T-cell (primary cell): ENCODE results near the gene BCORL1. TPM values are rescaled to one million over a fixed set of nuclear protein-coding genes. Genes with fewer than 3 reads are reported as not detected.

Experiments
- ATAC-seq, 4 experiments: fragments of 200-7000 bp in 3 of 4; fragments of 150-1000 bp in 1 of 4; cut with Tn5 transposase; replicated peaks in 1 of 4; 1 replicate in 3 of 4; 2 replicates in 1 of 4; pipeline ENCODE4 v1.10.0; 2021; ENCODE audit warnings: moderate library complexity in 3 of 4, mild to moderate bottlenecking in 2 of 4, moderate number of reproducible peaks in 1 of 4
- CTCF ChIA-PET, 2 donors: fragments of 300-600 bp; sonication (Branson Sonifier 250); formaldehyde crosslinking; loops; one replicate each; lab custom pipeline; 2022; ENCODE audit warnings: antibody characterized with exemption in 2 of 2; lab: Charles Lee
- POLR2A ChIA-PET, 2 donors: fragments of 300-600 bp; sonication (Branson Sonifier 250); formaldehyde crosslinking; loops; one replicate each; lab custom pipeline; 2022; ENCODE audit warnings: antibody characterized with exemption in 2 of 2; lab: Charles Lee
- DNase-seq, 35 experiments: peaks; one replicate each; pipeline versions ENCODE4 v3.0.0 to v3.0.0-alpha.2; 2013 to 2023
- H3K27ac ChIP-seq: one replicate; pipeline ENCODE4 v1.5.1; 2013; ENCODE audit warnings: low read length
- H3K27me3 ChIP-seq, 2 experiments: replicated peaks in 1 of 2; 1 replicate in 1 of 2; 2 replicates in 1 of 2; pipeline versions ENCODE4 v1.6.1 to v1.7.0; 2013; ENCODE audit warnings: low read length in 1 of 2, mixed read lengths in 1 of 2; ENCODE audit not compliant: control insufficient read depth in 2 of 2, insufficient read depth in 2 of 2; ENCODE audit errors: extremely low read depth in 1 of 2
- H3K36me3 ChIP-seq, 2 donors: 1 replicate in 1 of 2; 2 replicates in 1 of 2; pipeline versions ENCODE4 v1.6.1 to v1.7.0; 2013; ENCODE audit warnings: low read length in 1 of 2; ENCODE audit not compliant: control insufficient read depth in 2 of 2, insufficient read depth in 1 of 2; ENCODE audit errors: extremely low read depth in 1 of 2
- H3K4me1 ChIP-seq, 2 experiments: 1 replicate in 1 of 2; 2 replicates in 1 of 2; pipeline versions ENCODE4 v1.6.1 to v1.7.0; 2013; ENCODE audit warnings: low read length in 2 of 2, mixed read lengths in 1 of 2; ENCODE audit not compliant: insufficient read depth in 2 of 2, control insufficient read depth in 1 of 2; ENCODE audit errors: extremely low read depth in 1 of 2
- H3K4me3 ChIP-seq, 2 donors: 1 replicate in 1 of 2; 2 replicates in 1 of 2; pipeline versions ENCODE4 v1.5.1 to v1.7.0; 2013; ENCODE audit warnings: mild to moderate bottlenecking in 2 of 2, low read length in 1 of 2, moderate library complexity in 1 of 2; ENCODE audit not compliant: control insufficient read depth in 1 of 2; ENCODE audit errors: extremely low read depth in 1 of 2
- H3K9me3 ChIP-seq: 2 replicates; pipeline ENCODE4 v1.7.0; 2013
- H3K27ac Mint-ChIP-seq, 2 donors: one replicate each; pipeline ENCODE4 v1.8.0; 2020 to 2021; ENCODE audit warnings: mild to moderate bottlenecking in 2 of 2, mixed read lengths in 2 of 2
- H3K27me3 Mint-ChIP-seq, 2 donors: one replicate each; pipeline ENCODE4 v1.8.0; 2021 to 2022; ENCODE audit warnings: mixed read lengths in 2 of 2
- H3K36me3 Mint-ChIP-seq: one replicate; pipeline ENCODE4 v1.8.0; 2021; ENCODE audit warnings: mixed read lengths
- H3K4me1 Mint-ChIP-seq, 3 donors: one replicate each; pipeline ENCODE4 v1.8.0; 2020 to 2022; ENCODE audit warnings: mixed read lengths in 3 of 3, mild to moderate bottlenecking in 1 of 3
- H3K4me3 Mint-ChIP-seq, 3 donors: one replicate each; pipeline ENCODE4 v1.8.0; 2020 to 2022; ENCODE audit warnings: mild to moderate bottlenecking in 3 of 3, mixed read lengths in 3 of 3, moderate library complexity in 3 of 3
- H3K9me3 Mint-ChIP-seq, 3 donors: one replicate each; pipeline ENCODE4 v1.8.0; 2020 to 2022; ENCODE audit warnings: mixed read lengths in 3 of 3
- WGBS: methylation state at CpG from one replicate; pipeline ENCODE4 v1.1.5; 2013; ENCODE audit warnings: missing lambda C conversion rate; ENCODE audit not compliant: insufficient coverage; 5-methylcytosine and 5-hydroxymethylcytosine counted together
- total RNA-seq, 35 experiments: library from RNA in 6 of 35; stranded (reverse) in 6 of 35; fragments of 120-200 nt in 1 of 35; gene quantifications; one replicate each; pipeline versions ENCODE4 v1.2.1 to v1.2.4 and lab custom pipeline; 2013 to 2026

The BCORL1 gene
- total RNA-seq, 5 donors from 2014 or later (not counting 1 experiment from before 2014, with no cell fraction given), result 8.7 to 13.5 (median 12.3) TPM

DNA sequence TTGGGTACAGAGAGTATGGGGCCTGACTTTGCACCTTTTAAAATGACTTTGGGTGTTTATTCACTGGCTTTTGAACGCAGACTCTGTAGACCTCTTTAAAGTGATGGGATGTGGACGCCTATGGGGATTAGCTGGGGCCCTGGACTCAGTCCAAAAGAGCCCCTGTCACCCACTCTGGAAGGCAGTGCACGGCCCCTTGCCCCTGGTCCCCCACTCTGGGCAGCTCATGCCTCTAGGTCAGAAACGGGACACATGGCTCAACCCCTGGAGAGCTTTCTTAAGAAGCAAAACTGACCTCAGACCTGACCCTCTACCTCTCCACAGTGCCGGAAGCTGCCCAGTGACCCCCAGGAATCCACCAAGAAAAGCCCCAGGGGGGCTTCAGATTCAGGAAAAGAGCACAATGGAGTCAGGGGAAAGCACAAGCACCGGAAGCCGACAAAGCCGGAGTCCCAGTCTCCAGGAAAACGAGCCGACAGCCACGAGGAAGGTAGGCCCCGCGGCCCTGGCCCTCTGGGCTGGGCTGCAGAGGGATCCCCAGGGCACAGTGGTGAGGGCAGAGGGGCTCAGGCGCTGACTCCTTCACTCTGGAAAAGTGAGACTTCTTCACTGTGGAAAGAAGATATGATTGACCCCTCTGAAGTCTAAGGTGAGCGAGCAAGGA is 38.4 kb downstream of the BCORL1 start:
- Histone ChIP-seq H3K27me3 (no peaks in the 10 kb centered on the region), H3K27ac (no peak overlapping the region), H3K4me1 (peaks cover 2 to 13% of the 10 kb centered on the region in 2 experiments), H3K36me3 (peaks cover 2 to 19% of the 10 kb centered on the region in 2 donors), H3K4me3 (no peak overlapping the region), H3K9me3 (no peaks in the 10 kb centered on the region)
- H3K27me3 Mint-ChIP-seq, result no peaks in the 10 kb centered on the region
- WGBS, result 100% methylated on average over 4 of the region's 15 CpGs
- ATAC-seq (no peak), DNase-seq (no peak)
- H3K36me3 Mint-ChIP-seq, result peaks cover 3% of the 10 kb centered on the region
- ChIA-PET CTCF (no interaction called here), POLR2A (no interaction called here)
- H3K4me1 Mint-ChIP-seq, result peaks cover 11 to 15% (median 13%) of the 10 kb centered on the region in 3 donors
- no peaks in the 10 kb centered on the region for H3K9me3 Mint-ChIP-seq
- H3K4me3 Mint-ChIP-seq, result no peak overlapping the region
- H3K27ac Mint-ChIP-seq, result no peak overlapping the region

DNA sequence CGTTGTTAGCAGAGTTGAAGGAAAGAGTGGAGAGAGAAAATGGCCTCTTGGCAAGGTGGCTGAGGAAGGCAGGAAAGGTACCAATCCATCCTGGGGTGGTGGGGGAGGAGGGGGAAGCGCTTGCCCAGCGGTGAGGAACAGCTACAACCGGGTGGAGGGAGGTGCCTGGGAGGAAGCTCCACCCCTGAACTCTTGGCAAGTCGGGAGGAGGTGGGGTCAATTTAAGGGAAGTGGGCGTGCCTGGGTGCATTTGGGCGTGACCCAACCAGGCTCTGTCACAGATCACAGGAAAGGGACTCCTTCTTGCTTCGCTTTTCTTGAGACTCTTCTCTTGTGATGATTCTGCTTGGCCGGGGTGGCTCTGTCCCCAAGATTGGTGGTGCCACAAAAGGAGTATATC is 41.7 kb downstream of the BCORL1 start:
- Mint-ChIP-seq H3K4me3 (peak overlapping the region; percentile 31 to 42 (median 39)), H3K9me3 (no peaks in the 10 kb centered on the region), H3K27me3 (no peaks in the 10 kb centered on the region), H3K4me1 (peaks cover 13 to 15% (median 14%) of the 10 kb centered on the region in 3 donors), H3K36me3 (peaks cover 11% of the 10 kb centered on the region), H3K27ac (peak overlapping the region; percentile 68 to 81)
- ChIA-PET CTCF (interaction anchor here (0.6 to 6.8 kb wide), 7 partner anchors 15 to 420 kb away, joined by 3 to 100 read pairs (median 4); no protein-coding TSS in a partner anchor), POLR2A (no interaction called here)
- 14% methylated on average over 1 of the region's 9 CpGs for WGBS
- Histone ChIP-seq H3K36me3 (peaks cover 0 to 36% of the 10 kb centered on the region in 2 donors), H3K27ac (peak overlapping the region; percentile 49), H3K27me3 (no peaks in the 10 kb centered on the region), H3K9me3 (no peaks in the 10 kb centered on the region), H3K4me1 (peaks cover 2 to 13% of the 10 kb centered on the region in 2 experiments), H3K4me3 (no peak overlapping the region)
- DNase-seq (peak; percentile 62 to 89 (median 80)), ATAC-seq (peak; percentile 99 to 100 (median 100))

DNA sequence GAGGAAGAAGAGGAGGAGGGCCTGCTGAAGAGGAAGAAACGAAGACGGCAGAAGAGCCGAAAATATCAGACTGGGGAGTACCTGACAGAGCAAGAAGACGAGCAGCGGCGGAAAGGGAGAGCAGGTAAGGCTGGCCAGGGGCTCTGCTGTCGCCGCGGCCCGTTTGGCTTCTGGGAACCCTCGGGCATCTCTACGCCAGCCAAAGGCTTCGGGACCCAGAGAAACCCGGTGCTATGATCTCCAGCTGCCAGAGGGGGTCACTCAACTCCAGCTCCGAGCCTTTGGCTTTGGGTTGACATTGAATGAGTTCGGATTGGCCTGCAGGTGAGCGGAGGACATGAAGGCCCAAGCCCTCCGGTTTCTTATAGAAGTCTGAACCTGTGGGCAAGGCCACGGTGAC is 42.8 kb downstream of the BCORL1 start:
- no peak for ATAC-seq
- Histone ChIP-seq H3K4me1 (peaks cover 2 to 13% of the 10 kb centered on the region in 2 experiments), H3K9me3 (no peaks in the 10 kb centered on the region), H3K27ac (no peak overlapping the region), H3K4me3 (no peak overlapping the region), H3K36me3 (peaks cover 0 to 43% of the 10 kb centered on the region in 2 donors), H3K27me3 (no peaks in the 10 kb centered on the region)
- WGBS, result 98% methylated on average over 12 of the region's 19 CpGs
- ChIA-PET CTCF (interaction anchor here (0.6 to 6.8 kb wide), 4 partner anchors 44 to 421 kb away, joined by 4 to 100 read pairs (median 12); no protein-coding TSS in a partner anchor), POLR2A (no interaction called here)
- Mint-ChIP-seq H3K27me3 (no peaks in the 10 kb centered on the region), H3K36me3 (peaks cover 11% of the 10 kb centered on the region), H3K4me3 (no peak overlapping the region), H3K9me3 (no peaks in the 10 kb centered on the region), H3K4me1 (peaks cover 13 to 15% (median 14%) of the 10 kb centered on the region in 3 donors), H3K27ac (no peak overlapping the region)
- DNase-seq, result no peak

DNA sequence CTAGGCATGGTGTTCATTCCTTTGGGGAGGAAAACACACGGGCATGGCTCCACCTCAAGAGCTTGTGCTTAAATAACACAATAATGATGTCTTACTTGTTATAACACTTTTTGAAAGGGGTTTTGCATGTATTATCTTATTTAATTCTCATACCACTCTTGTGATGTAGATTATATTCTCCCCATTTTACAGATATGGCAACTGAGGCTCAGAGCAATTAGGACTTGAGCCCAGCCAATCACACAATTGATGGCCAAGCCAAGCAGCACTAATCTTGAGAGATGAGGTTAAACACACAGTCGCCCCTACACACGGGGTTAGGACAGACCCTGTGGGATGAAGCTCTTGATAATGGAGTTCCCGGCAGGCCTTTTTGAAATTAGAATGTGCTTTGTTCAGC is 45.1 kb downstream of the BCORL1 start:
- ATAC-seq, result no peak
- ChIA-PET CTCF (interaction anchor here (0.7 to 6.8 kb wide), 11 partner anchors 9 to 426 kb away, joined by 3 to 100 read pairs (median 4); partner anchors contain the start of gene APLN (in 1 of the 2)), POLR2A (interaction anchor here in 1 of 2 donors (0.7 kb wide), 1 partner anchor 102 kb away, joined by 5 read pairs; no protein-coding TSS in a partner anchor)
- Mint-ChIP-seq H3K4me1 (peaks cover 13 to 15% (median 14%) of the 10 kb centered on the region in 3 donors), H3K27ac (no peak overlapping the region), H3K36me3 (peaks cover 19% of the 10 kb centered on the region), H3K27me3 (peaks cover 0 to 3% of the 10 kb centered on the region in 2 donors), H3K4me3 (no peak overlapping the region), H3K9me3 (no peaks in the 10 kb centered on the region)
- DNase-seq, result no peak
- WGBS, result 90% methylated on average over 2 of the region's 4 CpGs
- H3K27ac ChIP-seq, result no peak overlapping the region
- no peak overlapping the region for H3K4me3 ChIP-seq
- H3K27me3 ChIP-seq, result no peaks in the 10 kb centered on the region
- H3K4me1 ChIP-seq, result peaks cover 2 to 13% of the 10 kb centered on the region in 2 experiments
- peaks cover 0 to 43% of the 10 kb centered on the region in 2 donors for H3K36me3 ChIP-seq
- no peaks in the 10 kb centered on the region for H3K9me3 ChIP-seq

- POLR2A ChIA-PET, result interaction anchor here (0.5 to 0.7 kb wide), 2 partner anchors 103 to 128 kb away, joined by 3 to 5 read pairs; no protein-coding TSS in a partner anchor
- no peak overlapping the region for H3K27ac Mint-ChIP-seq
Measured at GRCh38 chrX:130028196-130028595, 45.8 kb downstream of the BCORL1 start.

GRCh38 chrX:130030826-130031225 is 48.4 kb downstream of the BCORL1 start:
- ChIA-PET POLR2A (no interaction called here), CTCF (no interaction called here)
- no peaks in the 10 kb centered on the region for H3K9me3 ChIP-seq
- Mint-ChIP-seq H3K9me3 (no peaks in the 10 kb centered on the region), H3K36me3 (peaks cover 16% of the 10 kb centered on the region), H3K4me3 (no peak overlapping the region), H3K27me3 (peaks cover 0 to 3% of the 10 kb centered on the region in 2 donors), H3K4me1 (peaks cover 0 to 2% (median 1%) of the 10 kb centered on the region in 3 donors), H3K27ac (no peak overlapping the region)
- H3K36me3 ChIP-seq, result peaks cover 0 to 35% of the 10 kb centered on the region in 2 donors
- H3K4me1 ChIP-seq, result no peaks in the 10 kb centered on the region
- H3K27me3 ChIP-seq, result no peaks in the 10 kb centered on the region
- no peak overlapping the region for H3K4me3 ChIP-seq
- ATAC-seq, result no peak
- no peak for DNase-seq
- no CpG with 5 or more reads among the region's 4 CpGs for WGBS
- no peak overlapping the region for H3K27ac ChIP-seq

More at GRCh38 chrX:130028196-130028595, 45.8 kb downstream of the BCORL1 start:
- H3K9me3 ChIP-seq, result no peaks in the 10 kb centered on the region
- H3K4me3 ChIP-seq, result no peak overlapping the region
- WGBS, result 100% methylated on average over 1 of the region's 5 CpGs
- H3K27me3 ChIP-seq, result no peaks in the 10 kb centered on the region
- ATAC-seq (no peak), DNase-seq (peak in 32 of 35 experiments; percentile 4 to 68 (median 33))
- Mint-ChIP-seq H3K36me3 (peaks cover 16% of the 10 kb centered on the region), H3K4me3 (no peak overlapping the region), H3K9me3 (no peaks in the 10 kb centered on the region), H3K27me3 (peaks cover 0 to 3% of the 10 kb centered on the region in 2 donors), H3K4me1 (peaks cover 13 to 15% (median 14%) of the 10 kb centered on the region in 3 donors)
- no peak overlapping the region for H3K27ac ChIP-seq
- CTCF ChIA-PET, result interaction anchor here (0.7 to 6.8 kb wide), 15 partner anchors 10 to 427 kb away, joined by 3 to 100 read pairs (median 4); partner anchors contain the start of gene APLN (in 1 of the 2)
- H3K4me1 ChIP-seq, result peaks cover 2 to 13% of the 10 kb centered on the region in 2 experiments
- H3K36me3 ChIP-seq, result peaks cover 0 to 37% of the 10 kb centered on the region in 2 donors
